HG03159 (cell line): ENCODE results near the gene OR52D1.

Source experiments
- ATAC-seq: cut with Tn5 transposase; IDR thresholded peaks from one replicate; pipeline ENCODE4 v1.9.1; 2021; ENCODE audit warnings: mild to moderate bottlenecking, moderate library complexity; ENCODE audit not compliant: unreplicated experiment

The OR52D1 gene

DNA sequence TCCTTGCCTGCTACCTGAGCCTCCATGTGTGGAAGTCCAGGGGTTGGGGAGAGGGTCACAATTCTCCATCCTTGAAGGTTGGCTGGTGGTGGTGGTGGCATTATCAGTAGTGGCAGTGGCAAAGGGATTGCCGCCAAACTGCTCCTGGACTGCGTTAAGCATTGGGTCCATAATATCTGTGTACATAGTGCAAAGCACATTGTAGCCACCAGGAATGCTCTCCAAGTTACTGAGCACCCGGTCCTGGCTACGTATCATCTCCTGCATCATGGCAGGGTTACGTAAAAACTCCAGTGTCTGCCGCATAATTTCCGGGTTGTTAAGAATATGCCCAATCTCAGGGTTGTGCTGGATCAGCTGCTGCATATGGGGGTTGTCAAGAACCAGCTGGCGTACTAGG, 20.1 kb downstream of the OR52D1 start:
- no peak for ATAC-seq

DNA sequence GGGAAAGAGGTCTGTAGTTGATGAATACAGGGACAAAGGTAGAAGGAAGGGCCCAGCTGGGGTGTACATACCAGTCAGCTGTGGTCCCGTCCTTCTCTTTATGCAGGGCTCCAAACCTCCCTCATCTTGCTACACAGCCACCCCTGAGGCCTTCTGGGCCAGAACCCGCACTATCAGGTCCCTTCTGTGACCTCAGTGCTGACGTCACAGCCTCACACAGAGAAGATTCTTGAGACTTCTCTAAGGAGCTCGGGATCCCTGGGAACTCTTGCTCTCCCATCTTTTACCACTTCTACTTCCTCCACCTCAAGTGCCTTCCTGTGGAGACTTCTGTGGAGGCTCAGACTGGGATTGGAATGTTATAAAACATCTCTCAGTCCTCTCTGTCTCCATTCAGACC, 21.3 kb downstream of the OR52D1 start, which contains the start of gene UBQLN3:
Gene UBQLN3 (minus strand): TSS at position 155 of the 400 bp plus-strand sequence. CDS start 399 bp downstream, outside the sequence.
- ATAC-seq, result no peak

DNA sequence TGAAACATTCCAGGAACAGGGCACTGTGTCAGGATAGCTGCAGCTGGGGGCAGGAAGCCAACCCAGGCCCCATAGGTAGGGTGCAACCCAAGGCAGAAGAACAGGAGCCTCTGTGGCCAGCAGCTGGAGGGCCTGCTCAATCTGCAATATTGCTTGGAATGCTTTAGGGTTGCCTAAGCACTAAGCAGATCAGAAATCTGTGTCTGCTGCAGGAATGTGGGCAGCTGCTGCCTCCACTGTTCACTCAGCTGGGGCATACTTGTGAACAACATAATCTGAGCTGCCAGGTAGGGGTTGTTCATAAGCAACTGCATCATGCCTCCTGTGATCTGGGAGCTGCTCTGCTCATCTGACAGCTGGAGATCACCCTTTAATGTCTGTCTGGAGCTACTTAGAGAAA, 26.4 kb downstream of the OR52D1 start:
- no peak for ATAC-seq

DNA sequence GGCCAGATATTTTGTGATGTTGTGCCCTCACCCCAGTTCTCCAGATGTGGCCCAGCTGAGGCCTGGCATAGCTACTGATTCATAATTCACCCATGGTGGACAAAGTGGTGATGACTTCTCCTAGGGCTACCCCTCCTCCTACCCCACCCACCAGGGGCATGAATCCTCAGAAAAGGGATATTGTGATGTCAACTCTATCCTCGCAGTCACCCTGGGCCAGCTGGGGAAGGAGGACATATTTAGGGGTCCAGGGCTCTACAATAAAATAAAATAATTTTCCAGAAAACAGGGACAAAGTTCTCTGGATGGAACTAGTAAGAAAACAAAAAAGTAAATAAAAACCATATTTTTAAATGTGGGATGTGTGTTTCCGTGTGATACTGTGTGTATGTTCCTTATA, 28.1 kb downstream of the OR52D1 start, which contains the start of gene UBQLNL:
Gene UBQLNL (minus strand): TSS at position 101 of the 400 bp plus-strand sequence. CDS start 258 bp downstream, outside the sequence.
- no peak for ATAC-seq

DNA sequence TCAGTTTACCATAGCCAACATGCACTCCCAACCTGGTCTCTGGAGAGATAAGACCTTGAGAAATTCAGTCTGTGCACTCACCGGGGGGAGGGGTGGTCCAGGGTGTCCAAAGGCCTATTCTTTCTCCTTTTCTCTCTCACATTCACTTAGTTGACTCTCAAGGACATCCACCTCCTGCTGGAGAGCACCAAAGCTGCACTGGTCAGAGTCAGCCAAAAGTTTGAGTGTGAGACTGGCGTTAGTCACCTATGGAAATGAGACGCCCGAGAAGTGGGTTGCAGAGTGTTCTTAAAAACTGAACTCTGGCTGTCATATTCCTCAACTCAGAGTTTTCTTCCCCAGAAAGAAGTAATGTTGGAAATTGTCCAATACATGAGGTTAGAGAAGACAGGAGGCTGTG, 33.1 kb downstream of the OR52D1 start:
- no peak for ATAC-seq

DNA sequence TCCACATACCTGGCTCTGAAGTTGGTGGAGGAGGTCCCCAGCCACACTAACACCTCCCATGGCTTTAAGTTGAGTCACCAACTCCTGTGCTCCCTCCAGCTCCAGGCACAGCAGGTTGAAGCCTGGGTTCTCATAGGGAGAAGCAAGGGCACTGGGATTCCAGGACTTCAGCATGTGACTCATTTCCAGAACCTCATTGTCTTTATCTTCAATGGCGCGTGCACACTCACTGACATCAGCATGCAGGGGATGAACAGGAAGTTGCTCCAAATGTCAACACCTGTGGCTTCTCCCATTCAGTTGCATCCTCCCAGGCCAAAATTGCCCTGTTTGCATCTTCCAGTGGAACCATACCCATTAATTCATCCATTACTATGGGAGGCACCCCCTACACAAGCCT, 33.8 kb downstream of the OR52D1 start:
- no peak for ATAC-seq

DNA sequence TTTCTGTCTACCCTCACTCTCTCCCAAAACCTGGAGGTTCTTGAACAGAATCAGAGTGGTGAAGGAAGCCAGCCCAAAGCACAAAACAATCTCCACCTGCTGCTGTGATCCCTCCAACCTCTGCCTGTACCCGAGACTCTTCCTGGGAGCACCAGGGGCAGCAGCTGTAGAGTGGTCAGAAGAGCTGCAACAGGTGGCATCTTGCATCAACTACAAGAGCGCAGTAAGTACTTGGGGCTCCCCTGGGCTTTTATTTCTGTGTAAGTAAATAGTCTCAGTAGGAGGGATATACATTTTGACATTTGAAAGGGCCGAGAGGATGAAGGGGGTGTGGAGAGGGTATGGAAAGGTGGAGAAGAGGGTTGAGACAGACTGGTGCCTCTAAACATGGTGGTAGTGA, 36.3 kb downstream of the OR52D1 start:
- no peak for ATAC-seq

DNA sequence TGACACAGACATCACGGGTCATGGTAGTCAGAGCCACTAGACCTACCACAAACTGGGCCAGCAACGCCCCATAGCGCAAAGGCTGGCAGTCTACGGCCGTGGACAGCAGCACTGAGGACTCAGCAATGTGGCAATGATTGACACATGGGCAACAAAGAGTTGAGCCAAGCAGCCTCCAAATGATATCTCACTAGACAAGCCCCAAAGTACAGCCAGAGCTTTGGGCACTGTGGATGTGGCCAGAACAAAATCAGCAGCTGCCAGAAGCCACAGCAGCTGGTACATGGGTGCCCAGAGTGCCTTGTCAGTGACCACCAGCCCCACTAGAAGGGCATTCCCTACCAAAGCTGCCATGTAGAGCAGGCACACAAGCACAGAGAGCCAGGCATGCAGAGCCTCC, 39.2 kb downstream of the OR52D1 start:
- no peak for ATAC-seq

DNA sequence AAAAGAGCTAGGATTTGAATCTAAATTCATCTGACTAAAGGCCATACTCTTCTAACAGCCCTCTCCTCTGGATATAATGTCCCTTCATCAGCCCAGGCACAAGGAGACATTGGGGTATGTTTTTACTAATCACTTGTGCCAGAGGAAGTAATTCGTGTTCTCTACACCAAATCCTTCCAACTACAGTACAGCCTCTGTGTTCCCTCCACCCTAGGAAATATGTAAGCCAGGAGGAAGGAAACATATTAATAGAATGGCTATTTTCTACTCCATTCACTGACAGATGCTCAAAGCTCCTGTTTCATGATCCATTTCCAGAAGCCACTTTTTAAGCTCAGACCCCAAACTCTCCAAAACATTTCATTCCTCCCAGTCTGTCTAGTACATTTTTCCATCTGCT, 40.0 kb downstream of the OR52D1 start:
- ATAC-seq, result no peak

DNA sequence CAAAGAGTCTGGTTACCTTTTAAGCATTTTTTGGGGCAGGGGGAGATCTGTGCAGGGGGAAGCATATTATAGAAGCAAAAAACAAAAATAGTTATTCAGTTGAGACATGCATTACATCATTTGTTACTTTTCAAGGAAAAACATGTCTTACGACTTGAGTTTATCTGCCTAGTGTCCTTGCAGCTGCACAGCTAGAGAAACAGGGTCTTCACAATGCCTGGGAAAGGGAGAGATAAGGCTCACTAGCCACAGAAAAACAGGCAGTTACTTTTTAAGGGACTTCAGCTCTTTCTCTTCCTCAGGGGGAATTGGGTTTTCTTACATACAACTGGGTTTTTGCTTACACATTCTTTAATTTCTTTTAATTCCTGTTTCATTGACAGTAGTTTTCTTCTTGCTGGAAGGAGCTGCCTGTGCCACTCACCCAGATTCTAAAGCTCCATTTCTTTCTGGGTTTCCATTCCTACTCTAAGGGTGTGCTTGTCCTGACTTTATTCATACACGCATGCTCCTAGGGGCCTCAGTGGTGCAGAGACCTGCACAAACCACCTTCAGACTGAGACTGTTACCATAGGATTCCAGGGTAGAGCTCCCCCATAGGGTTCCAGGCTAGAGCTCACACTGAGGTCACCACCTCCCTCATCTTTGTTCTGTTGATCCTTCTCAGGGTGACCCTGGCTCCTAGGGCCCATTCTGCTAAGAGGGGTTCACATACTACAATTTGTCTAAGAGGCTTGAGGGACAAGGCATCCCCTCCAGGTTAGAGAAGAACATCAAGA, 42.8 kb downstream of the OR52D1 start:
- ATAC-seq, result no peak

DNA sequence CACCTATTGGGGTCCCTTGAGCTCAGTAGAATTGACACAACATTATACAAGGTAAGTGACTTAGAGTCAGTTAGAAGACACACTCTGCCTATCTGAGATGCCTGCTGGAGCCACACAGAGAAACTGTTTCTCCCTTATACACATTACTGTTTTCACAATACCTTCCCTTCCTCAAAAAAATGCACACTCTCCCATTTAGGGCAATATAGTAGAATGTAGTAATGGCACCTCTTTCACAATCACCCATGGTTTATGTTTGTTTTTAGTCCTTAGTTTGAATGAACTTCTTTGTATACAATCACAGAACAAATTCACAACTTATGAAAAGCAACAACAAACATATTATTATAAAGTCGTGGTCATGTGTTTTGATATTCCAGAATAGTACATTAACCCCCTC, 45.6 kb downstream of the OR52D1 start:
- no peak for ATAC-seq

DNA sequence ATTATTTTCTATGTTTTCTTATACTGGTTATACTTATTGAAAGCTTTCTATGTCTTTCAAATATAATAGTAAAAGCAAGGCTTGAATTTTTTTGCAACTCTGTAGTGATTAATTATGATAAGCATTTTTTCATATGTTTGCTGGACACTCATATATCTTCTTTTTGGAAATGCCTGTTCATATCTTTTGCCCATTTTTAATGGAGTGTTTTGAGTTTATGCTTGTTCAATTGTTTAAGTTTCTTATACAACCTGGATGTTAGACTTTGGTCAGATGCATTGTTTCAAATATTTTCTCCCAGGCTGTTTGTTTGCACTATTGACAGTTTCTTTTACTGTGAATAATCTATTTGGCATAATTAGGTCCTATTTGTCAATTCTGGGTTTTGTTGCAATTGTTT, 48.0 kb downstream of the OR52D1 start:
- no peak for ATAC-seq
